ENCODE measurements around the gene GRIA3.
"Not testable (repeated sequence)": the region's sequence is repeated elsewhere in the genome, so short reads cannot be mapped to it uniquely, and the experiment has no call there.

Gene GRIA3

DNA sequence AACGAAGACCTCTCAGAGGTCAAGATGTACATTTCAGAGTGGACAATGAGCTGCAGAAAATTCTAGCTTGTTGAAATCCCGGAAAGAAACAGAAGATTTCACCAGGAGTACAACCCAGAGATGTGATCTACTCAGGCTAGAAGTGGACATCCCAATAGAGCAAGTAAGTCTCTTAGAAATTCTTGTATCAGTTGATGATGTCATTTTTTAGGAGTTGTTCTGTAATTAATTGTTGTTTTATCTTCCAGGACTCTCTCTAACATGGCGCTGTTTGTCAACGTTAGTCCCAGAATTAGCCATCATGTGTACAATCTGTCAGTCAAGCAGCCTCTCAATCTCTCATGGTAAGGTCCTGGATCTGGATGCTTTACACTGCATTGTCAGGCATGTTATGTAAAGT lies 174.4 kb downstream of the GRIA3 start:
- DNase-seq = no peak

DNA sequence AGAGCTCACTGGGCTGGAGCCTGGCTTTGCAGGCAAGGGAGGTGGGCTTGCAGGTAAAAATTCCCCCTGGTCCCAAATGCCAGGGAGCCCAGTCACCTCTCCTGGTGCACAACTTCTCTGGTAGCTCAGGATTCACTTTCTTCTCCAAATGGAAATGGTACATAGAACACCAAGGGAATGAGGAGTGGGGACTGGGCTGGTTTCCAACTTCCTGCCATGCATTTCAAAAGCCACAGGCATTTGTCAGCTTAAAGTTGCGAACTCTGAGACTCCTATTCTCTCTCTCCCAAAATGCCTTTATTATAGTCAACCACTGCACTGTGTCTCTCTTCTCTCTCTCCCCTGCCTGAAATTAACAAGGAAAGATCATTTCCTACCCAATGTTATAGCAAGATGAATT lies 177.3 kb downstream of the GRIA3 start:
- no peak for DNase-seq

DNA sequence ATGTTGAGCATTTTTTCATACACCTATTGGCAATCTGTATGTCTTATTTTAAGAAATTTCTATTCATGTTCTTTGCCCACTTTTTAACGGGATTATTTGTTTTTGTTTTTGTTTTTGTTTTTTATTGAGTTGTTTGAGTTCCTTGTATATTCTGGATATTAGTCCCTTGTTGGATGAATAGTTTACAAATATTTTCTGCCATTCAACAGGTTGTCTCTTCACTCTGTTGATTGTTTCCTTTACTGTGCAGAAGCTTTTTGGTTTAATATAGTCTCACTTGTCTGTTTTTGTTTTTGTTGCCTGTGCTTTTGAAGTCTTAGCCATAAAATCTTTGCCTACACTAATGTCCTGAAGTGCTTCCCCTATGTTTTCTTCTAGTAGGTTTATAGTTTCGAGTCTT lies 202.1 kb downstream of the GRIA3 start:
- DNase-seq = not testable (repeated sequence)

DNA sequence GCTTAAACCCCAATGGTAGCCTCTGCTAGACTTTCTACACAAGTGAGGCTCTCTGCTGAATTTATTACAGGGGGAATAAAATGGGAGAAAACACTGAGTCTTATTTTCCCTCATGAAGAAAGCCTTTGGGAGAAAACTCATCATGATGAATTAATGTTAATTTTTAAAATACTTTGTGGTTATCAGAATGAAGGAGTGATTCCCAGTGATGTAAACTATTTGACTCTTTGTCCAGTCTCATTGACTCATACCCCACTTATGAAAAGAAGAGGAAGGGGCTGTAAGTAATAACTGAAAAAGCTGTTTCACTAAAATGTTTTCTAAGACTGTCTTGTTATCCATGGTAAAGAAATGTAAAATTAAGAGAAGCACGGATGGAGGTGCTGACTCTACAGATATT lies 208.8 kb downstream of the GRIA3 start:
- DNase-seq = no peak

DNA sequence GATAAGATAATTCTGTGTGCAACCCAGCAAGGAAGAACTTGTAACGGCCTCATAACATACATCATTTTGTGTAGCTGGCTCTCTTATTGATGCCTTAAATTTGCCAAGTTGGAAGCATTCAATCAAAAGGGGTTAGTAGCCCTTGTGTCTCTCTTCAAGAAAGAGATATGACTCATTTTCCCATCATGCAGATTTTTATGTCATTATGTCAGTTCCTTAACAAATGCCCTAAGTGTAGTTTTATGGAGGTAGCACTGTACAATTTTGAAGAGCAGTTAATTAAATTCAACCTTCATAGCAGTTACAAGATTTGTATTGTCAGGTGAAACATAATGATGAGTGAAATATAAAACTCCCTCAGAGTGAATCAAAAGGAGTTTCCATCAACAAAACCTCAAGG lies 215.6 kb downstream of the GRIA3 start:
- no peak for DNase-seq

DNA sequence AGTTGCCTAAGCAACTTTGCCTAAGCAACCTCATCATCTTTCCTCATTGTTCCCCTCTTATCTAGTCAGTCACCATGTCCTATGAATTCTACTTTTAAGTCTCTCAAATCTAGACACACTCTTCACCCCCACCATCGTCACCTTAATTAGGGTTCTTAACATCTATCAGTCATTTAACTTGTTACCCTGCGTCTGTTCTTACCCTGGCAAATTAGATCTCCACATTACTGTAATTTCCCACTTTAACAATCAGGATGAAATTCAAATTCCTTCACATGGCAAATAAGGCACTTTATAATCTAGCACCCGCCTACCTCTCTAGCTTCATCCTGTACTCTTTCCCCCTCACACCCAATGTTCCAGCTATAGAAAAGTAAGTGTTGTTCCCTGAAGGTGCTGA lies 221.2 kb downstream of the GRIA3 start:
- no peak for DNase-seq

DNA sequence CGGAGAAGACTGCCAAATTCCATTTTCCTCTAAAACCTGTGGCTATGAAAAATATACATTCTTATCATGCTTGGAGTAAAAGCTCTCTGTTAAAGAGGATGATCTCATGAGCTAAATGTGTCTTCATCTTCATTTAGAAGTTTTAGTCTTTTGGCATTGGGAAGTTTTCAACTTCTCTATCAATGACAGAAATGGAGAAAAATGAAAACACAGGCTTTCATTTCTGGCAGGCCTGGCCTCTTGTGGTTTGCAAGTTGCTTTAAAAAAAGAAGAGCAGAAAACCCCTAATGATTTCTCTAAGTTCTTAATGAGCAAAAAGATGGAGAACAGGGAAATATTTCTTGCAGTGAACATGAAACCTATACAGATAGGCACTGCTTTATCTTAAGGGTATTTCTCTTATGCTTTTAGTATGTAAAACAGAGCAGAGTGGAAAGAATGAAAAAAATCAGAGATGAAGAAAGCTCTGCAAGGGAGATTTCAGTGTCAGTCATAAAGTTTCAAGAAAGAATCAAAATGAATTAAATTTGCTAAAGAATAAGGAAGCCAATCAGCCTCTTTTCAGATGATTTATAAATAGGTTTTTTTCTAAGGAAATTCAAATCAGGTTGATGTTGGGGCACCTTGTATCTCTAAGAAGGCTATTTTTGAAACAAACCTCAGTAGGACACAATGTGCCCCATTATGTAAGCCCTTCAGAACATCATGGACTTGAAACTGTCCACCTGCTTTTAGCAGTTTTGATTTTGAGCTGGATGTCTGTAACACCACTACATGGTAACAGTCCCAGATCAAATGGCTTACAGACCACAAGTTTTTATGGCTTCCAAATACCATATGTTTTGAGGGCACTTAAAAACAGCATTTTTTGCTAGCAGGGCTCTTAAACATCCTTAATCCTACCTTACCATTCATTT lies 225.0 kb downstream of the GRIA3 start:
- no peak for DNase-seq

DNA sequence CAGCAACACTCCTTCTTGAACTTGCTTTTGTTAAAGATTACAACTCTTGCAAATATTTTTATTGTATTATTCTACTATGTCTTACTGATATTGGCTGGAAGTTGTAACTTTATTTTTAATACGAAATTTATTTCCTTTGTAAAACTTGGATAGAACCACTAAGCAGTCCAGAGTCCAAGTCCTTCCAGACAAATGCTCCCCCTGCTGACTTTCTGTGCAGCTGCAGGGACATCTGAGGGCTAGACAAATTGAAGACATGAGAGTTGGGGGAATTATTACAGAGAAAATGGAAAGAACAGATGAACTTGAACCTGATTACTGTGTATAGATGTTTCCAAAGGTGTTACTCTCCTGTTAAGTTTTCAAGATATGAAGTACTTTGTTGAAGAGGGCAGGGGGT lies 238.8 kb downstream of the GRIA3 start:
- DNase-seq = no peak

DNA sequence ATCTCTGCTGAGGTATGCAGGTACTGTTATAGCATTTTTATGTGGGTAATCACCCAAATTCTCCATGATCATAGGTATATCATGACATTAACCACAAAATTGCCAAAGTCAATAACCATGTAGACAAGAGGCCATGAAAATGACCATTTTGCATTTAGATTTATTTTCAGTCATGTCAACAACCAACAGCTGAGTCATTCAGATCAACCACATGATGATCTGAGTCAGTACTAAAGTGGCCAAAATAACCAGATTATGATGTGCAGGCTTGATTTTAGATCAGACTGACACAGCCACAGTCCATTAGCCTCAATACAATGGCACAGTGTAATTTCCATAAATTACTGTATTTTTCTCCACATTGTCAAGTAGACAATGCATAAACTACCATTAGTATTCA lies 240.5 kb downstream of the GRIA3 start:
- no peak for DNase-seq

DNA sequence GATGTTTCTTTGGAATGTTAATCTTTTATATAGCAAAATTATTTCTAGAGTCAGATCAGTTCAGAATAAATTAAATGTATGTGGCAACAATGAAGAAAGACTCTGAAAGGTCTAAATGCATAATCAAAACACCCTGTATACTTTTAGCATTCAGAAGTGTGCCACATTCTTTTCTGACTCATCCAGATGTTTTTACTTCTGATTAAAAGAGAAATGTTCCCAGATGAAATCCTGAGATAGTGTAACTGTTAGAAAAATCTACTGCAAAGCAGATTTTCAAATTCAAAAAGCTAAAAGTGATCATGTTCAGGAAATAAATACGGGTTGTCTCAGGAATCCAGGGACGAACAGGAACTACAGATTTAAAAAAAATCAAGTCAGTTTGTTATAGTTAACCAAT lies 241.4 kb downstream of the GRIA3 start:
- DNase-seq = no peak

DNA sequence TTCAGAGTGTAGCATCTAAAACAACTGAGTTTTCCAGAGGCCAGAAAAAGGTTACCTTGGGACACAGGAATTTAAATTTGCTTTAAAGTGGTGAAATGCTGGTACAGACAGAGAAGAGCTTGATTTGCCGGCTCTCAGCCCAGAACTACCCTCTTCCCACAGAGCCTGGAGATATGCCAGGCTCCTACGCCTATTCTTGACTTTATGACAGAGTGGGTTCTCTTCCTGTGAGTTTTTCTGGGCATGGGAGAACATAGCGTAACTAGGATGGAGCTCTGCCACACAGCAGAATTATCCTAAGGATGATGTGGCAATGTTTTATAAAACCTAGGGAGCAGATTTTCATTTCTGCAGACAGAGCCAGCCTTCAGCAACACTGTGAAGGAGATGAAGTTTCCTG lies 241.8 kb downstream of the GRIA3 start:
- DNase-seq = no peak

DNA sequence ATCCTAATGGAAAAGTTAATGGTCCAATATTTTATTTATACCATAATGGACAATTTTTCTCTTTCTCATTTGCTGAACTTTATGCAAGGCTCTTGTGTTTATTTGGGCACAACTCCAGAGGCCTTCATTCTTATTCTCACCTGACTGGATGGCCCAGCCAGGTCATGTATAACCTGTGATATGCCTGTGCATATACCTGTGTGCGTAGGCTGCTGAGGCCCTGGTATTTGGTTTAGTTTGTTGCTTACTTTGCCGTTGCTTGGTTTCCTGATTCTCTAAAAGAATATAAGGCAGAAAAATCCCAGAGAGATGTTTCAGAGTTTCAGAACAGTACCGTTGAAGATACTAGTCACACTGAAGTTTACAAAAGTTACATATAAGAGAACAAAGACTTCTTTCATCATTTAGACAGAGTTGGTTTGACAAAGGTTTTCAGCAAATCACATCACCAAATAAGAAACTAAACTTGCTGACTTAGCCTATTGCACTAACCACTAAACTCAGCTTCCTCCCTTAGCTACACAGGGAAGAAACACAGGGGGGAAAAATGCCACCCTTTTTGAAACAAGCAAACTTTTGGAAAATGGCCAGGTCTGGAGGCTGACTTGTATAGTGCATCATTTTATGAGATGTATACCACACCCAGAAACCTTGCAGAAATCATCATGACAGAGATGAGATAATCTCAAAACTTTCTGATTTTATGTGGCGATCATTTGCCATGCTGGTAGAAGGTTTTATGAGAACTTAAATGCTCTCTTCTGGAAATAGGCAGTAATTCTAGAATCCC lies 248.5 kb downstream of the GRIA3 start:
- no peak for DNase-seq

DNA sequence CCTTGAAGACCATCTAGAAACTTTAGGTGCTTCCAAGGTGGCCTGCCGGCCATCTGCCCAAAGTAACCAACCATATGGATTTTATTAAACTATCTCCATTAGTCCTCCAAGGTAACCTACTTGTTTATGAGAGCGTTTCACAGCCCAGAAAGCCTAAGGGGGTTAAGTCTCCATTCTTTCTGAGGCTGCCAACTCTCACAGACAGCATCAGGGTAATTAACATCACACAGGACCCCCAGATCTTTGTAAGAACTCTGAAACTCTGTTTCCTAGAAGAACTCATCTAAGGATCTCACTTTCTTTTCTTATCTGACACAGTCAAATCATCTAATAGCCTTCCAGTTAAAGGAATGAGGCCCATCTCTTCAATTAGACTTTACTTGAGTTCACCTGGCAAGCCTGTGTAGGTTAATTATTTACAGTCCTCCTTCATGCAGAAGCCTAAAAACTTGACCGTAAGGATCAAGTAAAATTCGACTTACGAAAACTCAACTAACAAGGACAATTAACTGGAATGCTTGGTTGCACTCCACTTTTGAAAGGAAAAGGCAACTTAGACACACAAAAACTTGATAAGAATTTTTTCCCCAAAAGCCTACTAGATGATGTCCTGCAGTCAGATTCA lies 252.5 kb downstream of the GRIA3 start:
- no peak for DNase-seq

DNA sequence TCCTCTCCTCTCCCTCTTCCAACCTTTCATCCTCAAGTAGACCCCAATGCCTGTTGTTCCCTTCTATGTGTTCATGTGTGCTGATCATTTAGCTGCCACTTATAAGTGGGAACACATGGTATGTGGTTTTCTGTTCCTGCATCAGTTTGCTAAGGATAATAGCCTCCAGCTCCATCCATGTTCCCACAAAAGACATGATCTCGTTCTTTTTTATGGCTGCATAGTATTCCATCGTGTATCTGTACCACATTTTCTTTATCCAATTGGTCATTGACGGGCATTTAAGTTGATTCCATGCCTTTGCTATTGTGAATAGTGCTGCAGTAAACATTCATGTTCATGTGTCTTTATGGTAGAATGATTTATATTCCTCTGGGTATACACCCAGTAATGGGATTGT lies 255.8 kb downstream of the GRIA3 start:
- DNase-seq = not testable (repeated sequence)

DNA sequence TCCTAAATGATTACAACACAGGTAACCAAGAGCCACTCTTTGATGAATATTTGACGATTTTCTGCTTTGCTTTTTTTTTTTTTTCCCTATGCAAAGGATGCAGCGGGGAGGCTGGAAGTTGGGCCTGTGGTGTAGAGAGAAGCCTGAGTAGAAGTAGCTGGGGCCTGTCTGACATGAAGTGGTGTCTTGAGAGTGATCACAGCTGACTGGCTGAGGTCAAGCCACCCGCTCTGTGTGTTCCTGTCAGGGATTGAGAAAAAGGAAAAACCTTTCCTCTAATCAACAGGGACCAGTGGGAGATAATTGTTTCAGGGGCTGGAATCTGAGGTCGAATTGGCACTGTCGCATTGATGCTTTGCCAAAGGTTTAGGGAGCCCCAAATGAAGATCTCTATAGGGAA lies 258.7 kb downstream of the GRIA3 start:
- no peak for DNase-seq

DNA sequence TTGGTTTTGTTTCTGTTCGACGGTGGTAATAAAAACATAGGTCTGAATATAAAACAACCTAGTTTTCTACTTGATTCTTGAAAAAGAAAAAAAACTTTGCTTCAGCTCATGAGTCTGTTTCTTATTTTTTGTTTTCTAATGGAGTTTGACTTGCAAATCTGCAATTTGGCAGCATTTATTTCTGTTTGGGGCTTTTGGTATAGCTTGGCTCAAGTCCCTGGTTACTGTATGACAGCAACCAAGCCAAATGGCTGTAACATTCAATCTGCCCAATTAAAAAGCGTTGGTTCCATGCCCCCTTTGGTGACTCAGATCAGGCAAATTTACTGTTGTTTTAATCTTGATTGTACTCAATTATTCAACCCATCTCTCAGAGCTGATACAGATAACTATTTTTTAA lies 263.4 kb downstream of the GRIA3 start:
- DNase-seq = no peak

DNA sequence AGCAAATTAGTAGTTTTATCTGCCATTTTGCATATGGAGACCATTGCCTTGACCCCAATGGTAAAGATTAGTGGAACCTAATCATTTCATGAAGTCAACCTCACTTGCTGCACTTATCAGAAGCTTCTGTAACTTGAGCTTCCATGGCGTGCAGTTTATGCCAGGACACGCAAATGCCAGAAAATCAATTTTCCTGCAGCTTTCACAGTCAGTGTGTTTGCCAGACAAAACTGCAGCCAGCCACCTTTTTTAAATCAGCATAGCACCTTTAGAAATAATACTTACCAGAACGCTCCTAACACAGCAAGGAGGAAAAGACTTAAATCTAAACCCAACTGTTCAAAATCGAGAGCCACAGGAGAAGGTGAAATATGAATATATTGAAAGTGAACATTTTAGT lies 265.3 kb downstream of the GRIA3 start:
- DNase-seq = no peak

DNA sequence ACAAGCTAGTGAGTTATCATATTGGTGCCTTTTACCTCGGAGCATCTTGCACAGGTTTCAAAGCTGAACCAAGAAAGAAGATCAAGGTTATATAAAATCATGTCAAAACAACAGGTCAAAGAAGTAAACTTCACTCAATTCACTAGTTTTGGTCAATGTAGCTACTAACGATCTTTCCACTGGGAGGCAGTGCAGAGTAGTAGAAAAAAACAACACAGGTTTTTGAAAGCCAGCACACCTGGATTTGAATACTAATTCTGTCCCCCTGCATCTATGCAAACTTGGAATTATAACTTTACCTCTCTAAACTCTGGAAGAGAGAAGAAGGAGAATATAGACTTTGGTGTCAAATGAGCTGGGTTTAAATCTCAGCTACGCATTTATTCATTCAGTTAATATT lies 266.1 kb downstream of the GRIA3 start:
- DNase-seq = no peak

DNA sequence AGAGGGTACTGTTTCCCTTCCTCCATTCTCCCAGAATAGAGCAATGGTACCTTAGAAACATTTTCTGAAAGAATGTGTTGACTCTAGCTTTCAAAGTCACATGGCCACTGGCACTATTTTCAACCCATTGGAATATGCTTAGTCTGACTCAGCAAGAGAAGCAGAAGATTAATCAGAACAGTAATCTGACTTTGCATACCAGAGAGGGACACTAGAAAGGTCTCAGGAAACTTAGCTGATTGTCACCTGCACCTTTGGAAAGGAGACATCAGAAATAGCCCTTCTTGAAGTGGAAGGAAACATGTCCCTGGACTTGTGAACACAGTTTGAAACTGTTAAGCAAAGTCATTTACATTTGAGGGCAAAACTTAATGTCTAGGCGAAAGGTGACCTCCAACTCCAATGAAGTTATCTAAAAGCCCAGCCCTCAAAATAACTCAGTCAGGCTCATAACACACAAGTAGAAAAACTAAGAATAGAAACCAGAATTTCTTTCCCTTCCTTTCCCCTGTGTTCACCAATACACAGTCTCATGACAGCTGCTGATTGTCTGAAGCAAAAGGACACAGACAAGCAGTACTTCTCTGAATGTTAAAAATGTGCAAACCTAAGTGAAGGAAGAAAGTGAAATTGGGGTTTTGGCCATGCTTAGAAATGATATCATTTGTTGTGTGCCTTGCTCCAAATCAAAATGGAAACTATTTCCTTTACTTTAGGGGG lies 270.8 kb downstream of the GRIA3 start:
- DNase-seq = no peak

DNA sequence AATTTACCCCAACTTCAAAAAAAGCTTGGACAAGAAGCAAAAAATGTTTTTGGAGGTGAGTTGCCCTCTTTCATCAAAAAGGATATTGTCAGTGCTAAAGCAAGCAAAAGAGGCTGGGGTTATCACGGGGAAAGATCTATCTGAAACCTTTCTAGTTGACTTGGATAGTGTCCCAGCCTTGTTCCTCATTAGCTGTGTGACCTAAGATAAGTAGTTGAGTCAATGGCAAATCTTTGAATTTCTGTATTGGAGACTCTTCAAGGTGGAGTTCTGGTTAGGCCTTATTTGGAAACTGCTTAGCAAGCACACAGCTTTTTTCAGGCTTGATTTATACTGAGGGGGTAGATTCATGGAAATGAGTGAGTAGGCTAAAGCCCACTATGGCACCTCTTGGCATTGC lies 271.6 kb downstream of the GRIA3 start:
- DNase-seq = no peak

DNA sequence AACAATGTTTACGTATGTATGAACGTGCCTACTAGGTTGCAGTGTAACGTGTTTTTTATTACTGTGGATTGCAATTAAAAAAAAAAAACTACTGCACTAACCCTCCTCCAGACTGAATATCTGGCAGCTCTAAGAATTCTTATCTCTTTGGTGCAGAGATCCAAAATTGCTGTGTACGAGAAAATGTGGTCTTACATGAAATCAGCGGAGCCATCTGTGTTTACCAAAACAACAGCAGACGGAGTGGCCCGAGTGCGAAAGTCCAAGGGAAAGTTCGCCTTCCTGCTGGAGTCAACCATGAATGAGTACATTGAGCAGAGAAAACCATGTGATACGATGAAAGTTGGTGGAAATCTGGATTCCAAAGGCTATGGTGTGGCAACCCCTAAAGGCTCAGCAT lies 280.6 kb downstream of the GRIA3 start:
- no peak for DNase-seq

DNA sequence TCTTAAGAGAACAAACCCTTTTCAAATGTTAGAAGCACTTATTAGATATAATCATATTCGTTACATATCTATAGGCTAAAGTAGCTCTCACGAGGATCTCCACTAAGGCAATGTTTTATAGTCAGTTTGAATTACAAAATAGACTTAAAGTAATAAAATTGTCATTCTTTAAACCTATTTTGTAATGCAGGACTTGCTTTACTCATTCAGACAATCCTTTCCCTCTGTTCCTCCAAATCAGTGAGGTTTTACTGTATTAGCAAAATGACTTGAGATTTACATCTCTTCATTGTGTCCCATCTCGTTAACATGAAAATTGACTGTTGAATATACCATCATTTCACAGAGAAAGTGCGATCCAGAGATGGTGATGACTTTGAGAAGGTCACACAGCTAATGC lies 284.4 kb downstream of the GRIA3 start:
- no peak for DNase-seq

DNA sequence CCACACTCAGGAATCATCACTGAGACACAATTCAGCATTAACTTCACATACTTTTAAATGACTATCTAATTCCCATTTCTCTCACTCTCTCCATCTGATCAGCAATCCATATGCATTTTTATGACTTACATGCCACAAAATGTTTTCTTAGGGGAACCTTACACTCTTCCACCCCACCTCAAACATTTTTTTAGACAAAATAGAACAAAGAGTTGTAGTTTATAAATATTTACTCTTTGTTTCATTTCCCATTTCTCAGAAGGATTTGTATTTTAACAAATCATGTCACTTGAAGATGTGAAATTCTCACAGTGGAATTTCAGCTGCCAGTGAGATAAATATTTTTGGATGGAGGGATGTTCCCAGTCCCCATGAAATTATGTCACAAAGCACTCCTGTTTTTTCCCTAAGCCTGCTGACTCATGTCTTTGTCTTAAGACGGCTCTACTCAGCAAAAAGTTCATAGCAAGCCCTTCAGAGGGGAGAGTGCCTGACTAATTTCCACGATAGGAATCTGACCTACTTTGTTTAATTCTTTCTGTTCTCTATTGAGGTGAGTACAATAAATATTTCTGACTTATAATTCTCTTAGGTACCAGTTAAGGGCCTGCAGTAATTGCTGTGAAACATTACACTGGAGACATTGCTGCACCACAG lies 291.1 kb downstream of the GRIA3 start:
- DNase-seq = no peak

Data from activated effector memory CD4-positive, alpha-beta T cell treated with anti-CD3 and anti-CD28 coated beads, Interleukin-2, amount 50 U/mL, for 16 hours (primary cell).